Activated CD8-positive, alpha-beta memory T cell treated with anti-CD3 and anti-CD28 coated beads for 4 hours (primary cell): Measurements from ENCODE around the gene ZFYVE16.
"Not testable (repeated sequence)": the region's sequence is repeated elsewhere in the genome, so short reads cannot be mapped to it uniquely, and the experiment has no call there.

Experiments
- DNase-seq, 2 donors: peaks; one replicate each; pipeline ENCODE4 v3.0.0-alpha.2; 2020; ENCODE audit warnings: low read depth in 2 of 2

The ZFYVE16 gene

DNA sequence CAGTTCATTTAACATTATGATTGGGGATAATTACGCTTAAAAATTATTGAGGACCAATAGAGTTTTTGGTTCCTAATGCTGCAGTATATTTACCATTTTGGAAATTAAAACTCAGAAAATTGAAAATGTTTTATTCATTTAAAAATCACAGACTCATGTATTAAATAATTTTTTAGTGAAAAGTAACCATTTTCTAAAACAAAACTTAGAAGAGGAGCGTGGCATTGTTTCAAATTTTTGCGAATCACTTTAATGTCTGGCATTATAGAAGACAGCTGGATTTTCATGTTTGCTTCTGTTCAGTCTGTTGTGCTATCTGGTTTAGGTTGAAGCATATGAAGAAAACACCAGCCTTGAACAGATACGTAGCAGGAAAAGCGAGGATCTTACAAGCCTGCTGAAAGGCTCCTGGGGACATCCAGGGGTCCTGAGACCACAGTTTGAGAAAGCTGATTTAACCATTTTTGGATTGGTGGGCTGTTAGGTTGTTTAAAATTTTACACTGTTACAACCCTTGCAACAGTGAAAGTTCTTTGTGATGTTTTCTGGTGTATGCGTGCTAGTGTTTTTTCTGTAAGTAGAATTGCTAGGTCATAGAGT lies 1.6 kb downstream of the ZFYVE16 start:
- no peak for DNase-seq

DNA sequence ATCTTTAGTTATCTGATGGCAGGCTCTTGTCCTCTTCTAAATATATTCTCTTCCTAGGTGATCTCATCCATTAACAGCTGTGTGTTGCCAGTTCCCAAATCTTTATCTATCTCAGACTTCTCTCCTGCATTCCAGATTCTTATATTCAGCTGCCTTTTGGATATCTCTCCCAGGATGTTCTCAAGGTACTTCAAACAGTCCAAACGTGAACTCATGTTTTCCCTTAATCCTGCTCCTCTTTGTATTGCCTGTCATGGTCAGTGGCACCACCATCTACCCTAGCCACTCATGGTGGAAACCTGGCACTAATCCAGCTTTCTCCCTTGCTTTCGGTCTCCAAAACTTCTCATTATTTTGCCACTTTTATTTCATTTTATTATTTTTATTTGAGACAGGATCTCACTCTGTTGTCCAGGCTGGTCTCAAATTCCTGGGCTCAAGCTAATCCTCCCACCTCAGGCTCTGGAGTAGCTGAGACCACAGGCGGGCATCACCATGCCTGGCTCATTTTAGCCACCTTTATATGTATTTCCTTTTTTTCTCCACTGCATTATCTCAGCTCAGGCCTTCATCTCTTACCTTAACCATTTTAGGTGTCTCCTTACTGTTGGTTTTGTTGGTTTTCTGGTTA lies 3.8 kb downstream of the ZFYVE16 start:
- no peak for DNase-seq

DNA sequence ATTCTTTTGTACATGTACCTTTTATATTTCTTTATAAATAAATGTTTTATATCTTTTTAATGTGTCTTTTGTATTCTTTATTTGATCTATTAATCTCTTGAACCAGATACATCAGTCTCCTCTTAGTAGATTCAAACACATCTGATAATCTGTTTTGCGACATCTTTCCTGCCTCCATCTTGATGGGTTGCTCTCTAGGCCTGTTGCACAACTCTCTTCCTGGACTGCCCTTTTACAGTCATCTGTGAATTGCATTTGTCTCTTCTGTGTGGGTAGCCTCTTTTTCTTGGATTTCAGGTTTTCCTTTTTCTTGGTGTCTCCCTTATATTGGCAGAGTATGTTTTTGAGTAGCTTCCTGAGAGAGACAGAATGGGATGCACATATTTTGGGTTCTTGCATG lies 6.2 kb downstream of the ZFYVE16 start:
- DNase-seq: no peak

DNA sequence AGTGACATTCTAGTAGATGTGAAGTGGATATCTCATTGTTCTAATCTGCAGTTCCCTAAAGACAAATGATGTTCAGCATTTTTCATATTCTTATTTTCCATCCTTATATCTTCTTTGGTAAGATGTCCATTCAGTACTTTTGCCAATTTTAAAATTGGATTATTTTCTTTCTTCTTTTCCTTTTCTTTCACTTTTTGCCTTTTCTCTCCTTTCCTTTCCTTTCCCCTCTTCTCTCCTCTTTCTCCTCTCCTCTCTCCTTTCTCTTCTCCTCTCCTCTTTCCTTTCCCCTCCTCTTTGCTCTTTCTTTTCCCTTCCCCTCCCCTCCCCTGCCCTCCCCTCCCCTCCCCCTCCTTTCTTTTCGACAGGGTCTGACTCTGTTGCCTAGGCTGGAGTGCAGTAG lies 10.1 kb downstream of the ZFYVE16 start:
- DNase-seq: no peak

DNA sequence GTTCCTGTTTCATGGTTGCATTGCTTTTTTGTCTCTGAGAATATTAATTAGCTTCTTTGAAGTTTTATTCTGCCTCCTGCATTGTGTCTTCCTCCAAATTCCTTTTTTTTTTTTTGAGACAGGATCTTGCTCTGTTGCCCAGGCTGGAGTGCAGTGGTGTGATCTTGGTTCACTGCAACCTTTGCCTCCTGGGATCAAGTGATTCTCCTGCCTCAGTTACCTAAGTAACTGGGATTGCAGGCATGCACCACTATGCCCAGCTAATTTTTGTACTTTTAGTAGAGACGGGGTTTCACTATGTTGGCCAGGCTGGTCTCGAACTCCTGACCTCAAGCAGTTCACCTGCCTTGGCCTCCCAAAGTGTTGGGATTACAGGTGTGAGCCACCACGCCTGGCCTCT lies 16.5 kb downstream of the ZFYVE16 start:
- not testable (repeated sequence) for DNase-seq

DNA sequence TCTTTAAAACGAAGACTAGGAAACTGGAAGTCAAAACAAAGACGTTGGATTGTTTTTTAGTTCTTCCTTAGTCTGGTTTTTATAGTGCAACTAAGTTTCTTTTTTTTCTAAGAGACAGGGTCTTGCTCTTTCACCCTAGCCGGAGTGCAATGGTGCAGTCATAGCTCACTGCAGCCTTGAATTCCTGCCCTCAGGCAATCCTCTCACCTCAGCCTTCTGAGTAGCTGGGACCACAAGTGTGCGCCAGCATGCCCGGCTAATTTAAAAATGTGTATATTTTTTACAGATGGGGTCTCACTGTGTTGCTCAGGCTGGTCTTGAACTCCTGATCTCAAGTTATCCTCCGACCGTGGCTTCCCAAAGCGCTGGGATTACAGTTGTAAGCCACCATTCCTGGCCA lies 27.6 kb downstream of the ZFYVE16 start:
- DNase-seq: no peak

DNA sequence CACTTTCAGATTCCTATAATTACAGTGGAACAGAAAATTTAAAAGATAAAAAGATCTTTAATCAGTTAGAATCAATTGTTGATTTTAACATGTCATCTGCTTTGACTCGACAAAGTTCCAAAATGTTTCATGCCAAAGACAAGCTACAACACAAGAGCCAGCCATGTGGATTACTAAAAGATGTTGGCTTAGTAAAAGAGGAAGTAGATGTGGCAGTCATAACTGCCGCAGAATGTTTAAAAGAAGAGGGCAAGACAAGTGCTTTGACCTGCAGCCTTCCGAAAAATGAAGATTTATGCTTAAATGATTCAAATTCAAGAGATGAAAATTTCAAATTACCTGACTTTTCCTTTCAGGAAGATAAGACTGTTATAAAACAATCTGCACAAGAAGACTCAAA lies 29.5 kb downstream of the ZFYVE16 start:
- no peak for DNase-seq

DNA sequence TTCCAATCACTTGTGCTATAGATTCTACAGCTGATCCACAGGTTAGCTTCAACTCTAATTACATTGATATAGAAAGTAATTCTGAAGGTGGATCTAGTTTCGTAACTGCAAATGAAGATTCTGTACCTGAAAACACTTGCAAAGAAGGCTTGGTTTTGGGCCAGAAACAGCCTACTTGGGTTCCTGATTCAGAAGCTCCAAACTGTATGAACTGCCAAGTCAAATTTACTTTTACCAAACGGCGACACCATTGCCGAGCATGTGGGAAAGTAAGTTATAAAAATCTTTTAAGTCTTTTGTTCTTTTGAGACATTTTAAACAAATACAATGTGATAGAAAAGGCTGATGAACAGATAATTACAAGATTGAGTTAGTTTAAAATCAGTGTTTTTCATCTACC lies 30.9 kb downstream of the ZFYVE16 start:
- no peak for DNase-seq

DNA sequence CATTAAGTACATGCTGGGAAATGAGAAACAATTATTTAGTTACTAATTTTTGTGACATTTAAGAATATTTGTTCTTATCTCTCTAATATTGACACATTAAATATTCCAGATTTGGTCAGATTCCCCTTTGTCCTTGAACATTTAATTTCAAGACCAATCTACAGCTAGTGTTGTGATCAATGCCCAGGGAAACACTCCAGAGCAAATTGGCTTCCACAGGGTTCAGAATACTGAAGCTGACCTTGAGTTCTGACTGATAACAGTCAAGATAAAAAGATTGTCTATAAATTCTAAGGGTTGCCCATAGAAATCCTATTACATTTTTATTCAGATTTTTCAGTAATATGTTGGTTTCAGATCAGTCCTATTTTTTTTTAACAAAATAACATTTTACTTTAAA lies 31.3 kb downstream of the ZFYVE16 start:
- DNase-seq: no peak

DNA sequence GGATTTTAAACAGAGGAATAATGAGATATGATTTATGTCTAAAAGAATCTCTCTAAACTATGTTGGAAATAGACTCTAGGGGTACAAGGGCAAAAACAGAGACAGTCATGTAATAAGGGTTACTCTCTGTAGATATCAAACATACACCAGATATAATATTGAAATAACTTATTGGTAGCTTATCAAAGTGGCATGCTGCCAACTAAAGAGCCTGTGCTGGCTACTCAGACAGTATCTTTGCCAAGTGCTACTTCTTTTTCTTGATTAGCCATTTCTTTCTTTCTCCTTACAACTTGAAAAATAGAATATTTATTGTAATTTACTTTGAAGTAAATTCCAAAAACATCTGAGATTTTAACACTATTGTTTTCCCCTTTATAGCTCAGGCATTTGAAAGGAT lies 34.9 kb downstream of the ZFYVE16 start:
- no peak for DNase-seq

DNA sequence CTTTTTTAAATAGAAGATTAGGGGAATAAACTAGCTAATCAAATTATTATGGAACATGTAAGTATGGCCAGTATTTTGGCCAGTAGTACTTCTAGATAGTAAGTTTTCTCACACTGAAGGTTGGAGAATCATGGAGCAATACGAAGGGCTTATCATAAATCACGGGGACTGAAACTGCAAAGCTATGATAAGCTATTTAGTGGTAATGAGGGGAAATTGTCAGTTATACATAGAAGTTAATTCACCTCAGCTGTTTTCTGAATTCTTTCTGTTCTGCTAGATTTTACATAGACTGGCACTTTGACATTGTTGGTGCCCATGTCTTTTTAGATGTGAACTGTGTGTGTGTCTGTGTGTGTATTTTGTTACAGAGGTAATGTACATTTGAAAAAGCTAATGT lies 45.5 kb downstream of the ZFYVE16 start:
- DNase-seq: no peak

DNA sequence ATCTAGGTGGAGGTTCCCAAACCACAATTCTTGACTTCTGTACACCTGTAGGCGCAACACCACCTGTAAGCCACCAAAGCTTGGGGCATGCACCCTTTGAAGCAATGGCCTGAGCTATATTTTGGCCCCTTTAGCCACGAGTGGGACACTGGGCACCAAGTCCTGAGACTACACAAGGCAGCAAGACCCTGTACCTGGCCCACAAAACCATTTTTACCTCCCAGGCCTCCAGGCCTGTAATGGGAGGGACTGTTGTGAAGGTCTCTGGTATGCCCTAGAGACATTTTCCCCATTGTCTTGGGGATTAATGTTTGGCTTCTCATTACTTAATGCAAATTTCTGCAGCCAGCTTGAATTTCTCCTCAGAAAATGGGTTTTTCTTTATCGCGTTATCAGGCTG lies 55.4 kb downstream of the ZFYVE16 start:
- no peak for DNase-seq

DNA sequence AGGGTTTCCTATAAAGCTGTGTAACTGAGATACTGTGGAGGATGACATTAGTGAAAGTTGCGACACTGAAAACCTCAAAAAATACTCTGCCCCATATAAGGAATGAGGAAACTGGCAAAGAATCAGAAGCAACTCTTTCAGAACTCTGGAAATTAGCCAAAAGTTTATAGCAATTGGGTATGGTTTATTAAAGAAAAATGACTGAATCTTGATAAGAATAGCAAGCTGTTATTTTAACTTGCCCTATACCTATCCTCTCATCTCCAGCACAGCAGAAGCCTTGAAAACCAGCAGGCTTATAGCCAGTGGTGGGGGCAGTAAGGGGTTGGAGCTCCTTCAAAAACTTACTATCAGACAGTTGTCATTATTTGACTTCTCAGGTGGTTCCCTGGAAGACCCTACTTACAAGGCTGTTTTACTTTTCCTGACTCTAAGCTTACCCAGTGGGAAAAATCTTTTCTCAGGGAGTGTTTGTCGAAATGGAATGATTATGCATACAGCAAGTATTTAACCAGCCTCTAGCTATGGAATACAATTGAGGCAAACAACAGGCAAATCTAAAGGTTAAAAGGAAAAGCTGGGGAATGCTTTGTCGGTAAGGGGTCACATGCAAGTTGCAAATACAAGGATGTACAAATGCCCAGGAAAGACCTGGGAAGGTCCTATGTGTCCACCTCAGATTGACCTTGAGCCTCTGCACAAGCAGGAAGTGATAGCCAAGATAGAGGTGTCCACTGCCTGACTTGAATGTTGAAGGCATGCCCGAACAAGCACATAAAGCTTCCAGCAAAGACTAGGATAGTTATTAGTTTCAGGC lies 59.0 kb downstream of the ZFYVE16 start:
- no peak for DNase-seq

DNA sequence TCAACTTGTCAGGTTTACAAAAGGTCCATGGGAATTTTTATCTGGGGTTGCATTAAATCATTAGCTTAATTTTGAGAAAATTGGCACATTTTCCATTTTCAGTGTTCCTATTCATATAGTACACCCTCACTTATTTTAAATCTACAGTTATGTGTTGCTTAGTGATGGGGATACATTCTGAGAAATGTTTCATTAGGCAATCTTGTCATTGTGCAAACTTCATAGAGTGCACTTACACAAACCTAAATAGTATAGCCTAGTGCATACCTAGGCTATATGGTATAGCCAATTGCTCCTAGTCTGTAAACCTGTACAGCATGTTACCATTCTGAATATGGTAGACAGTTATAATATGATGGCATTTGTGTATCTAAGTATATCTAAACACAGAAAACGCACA lies 60.3 kb downstream of the ZFYVE16 start:
- no peak for DNase-seq

DNA sequence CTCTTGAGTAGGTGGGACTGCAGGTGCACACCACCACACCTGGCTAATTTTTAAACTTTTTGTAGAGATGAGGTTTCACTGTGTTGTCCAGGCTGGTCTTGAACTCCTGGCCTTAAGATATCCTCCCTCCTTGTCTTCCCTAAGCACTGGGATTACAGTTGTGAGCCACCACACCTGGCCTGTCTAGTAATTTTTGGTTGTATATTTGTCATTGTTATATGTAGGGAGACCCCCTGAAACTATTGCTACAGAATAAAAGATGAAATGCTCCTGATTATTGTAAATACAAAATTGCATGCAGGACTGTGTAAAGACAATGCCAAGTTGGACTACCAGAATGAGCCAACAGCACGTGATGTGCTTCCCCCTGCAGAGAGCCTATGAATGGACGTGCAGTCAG lies 62.8 kb downstream of the ZFYVE16 start:
- DNase-seq: not testable (repeated sequence)

DNA sequence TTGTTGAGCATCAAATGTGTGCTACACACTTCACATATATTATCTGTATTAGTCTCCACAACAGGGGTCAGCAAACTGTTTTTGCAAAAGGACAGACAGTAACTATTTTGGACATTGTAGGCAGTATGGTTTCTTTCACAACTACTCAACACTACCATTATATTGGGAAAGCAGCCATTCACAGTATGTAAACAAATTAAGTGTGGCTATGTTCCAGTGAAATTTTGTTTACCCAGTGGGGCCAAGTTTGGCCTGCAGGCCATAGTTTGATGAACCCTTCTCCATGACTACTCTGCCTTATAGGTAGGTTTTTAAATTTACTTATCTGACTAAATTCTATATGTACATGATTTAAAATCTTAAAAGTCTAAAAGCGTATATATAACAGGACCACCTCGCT lies 67.1 kb downstream of the ZFYVE16 start:
- no peak for DNase-seq

DNA sequence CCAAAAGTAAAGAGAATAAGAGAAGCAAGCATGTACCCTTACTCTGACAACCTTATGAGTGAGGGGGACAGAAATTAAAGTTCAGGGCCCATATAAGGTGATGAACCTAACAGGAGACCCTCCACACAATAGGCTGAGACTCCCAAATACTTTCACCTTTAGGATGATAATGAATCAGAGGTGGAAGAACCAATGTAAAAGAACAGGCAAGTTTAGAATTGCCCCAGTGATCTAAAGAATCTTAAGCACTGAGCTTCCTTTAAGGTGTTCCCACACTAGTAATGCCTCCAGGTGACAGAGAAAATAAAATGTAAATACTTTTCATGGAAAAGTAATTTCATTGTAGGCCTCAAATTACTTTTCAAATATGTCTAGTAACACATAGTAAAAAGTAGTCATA lies 71.8 kb downstream of the ZFYVE16 start:
- DNase-seq: no peak

DNA sequence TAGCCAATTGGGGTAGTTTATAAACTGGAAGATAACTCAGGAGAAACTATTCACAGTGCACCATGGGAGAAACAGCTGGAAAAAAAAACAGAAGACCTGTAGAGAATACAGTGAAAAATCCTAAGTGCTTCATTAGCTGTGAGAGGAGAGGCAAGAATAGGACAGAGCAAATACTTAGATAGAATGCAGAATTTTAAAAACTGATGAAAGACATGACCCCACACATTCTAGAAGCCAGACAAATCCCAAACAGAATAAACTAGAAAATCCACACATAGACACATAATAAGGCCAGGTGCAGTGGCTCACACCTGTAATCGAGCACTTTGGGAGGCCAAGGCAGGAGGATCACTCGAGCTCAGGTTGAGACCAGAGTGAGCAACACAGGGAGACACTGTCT lies 72.5 kb downstream of the ZFYVE16 start:
- no peak for DNase-seq

DNA sequence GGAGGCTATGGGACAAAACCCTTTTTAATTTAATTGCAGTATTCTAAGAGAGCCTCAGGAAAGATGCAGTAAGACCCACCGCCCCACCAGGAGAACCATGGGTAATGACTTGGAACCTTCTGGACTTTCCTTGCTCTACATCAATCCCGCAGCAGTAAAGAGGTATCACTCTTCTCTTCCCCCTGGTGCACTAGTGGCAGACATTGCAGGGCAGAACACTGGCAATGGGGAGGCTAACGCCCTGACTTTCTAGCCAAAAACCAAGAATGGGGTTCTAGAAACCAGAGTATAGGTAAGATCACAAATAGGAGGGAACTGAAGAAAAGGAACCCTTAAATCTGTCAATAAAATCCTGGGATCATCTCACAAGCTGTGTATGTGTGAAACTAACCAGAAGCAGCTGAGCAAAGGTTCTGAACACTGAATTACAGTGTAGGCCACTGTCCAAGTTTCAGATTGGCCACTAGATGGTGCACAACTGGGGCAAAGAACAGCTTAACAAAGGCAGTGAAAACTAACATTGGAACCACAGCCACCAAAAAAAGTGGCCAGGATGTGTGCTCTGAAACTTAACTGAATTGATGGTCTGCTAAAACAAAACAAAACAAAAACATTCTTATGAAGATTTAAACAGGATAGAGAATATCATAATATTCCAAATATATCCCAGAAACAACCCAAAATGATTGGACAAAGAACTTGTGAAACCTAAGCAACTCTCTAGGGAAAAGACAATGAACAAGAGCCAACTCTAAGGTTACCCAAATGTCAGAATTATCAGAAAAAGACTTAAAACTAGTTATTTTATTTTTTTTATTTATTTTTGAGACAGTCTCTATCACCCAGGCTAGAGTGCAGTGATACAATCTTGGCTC lies 73.4 kb downstream of the ZFYVE16 start:
- DNase-seq: no peak

DNA sequence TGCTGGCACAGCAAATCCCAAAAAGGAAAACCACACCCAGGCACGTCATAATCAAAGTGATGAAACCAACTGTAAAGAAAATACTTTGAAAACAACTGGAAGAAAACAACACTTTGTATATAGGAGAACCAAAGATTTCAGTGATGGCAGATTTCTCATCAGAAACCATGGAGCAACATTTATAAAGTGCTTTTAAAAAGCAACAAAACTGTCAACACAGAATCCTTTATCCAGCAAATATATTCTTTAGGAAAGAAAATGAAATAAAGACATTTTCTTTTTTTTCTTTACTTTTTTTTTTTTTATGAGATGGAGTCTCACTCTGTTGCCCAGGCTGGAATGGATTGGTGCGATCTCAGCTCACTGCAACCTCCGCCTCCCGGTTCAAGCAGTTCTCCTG lies 74.7 kb downstream of the ZFYVE16 start:
- no peak for DNase-seq

DNA sequence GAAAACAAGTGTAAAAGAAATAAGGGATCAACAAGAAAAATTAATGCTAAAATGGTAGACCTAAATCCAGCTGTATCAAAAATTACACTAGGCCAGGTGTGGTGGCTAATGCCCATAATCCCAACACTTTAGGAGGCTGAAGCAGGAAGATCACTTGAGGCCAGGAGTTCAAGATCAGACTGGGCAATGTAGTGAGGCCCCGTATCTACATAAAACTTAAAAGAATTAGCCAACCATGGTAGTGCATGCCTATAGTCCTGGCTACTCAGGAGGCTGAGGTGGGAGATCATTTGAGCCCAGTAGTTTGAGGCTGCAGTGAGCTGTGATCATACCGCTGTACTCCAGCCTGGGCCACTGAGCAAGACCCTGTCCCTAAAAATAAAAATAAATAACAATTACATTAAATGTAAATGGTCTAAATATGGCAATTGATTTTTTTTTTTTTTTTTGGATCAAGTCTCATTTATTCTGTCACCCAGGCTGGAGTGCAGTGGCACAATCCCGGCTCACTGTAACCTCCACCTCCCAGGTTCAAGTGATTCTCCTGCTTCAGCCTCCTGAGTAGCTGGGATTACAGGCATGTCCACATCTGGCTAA lies 75.9 kb downstream of the ZFYVE16 start:
- no peak for DNase-seq

DNA sequence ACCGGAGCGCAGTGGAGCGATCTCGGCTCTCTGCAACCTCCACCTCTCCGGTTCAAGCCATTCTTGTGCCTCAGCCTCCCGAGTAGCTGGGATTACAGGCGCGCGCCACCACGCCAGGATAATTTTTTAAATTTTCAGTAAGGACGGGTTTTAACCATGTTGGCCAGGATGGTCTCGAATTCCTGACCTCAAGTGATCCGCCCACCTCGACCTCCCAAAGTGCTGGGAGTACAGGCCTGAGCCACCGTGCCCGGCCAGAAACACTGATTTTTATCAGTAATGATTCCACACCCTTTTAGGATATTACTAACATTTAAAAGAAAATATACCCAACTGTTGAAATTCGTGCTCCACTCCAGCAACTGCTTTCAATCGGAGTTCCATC lies 79.6 kb downstream of the ZFYVE16 start:
- DNase-seq: no peak
